Measurements from ENCODE around the gene HSH2D.

The HSH2D gene

GRCh38 chr19:16143399-16144215 lies at the start of gene HSH2D:
TSS of gene HSH2D (plus strand) at chr19:16143685. CDS start at chr19:16148751, 5,066 bp downstream.
- TF ChIP-seq GATA3 (IDR thresholded peaks at IDR 0.05; ENCODE audit: low read depth, low read length): no peak
- no peak for TF ChIP-seq GATA2 (IDR thresholded peaks at IDR 0.05; ENCODE audit: low read depth, low read length)

DNA sequence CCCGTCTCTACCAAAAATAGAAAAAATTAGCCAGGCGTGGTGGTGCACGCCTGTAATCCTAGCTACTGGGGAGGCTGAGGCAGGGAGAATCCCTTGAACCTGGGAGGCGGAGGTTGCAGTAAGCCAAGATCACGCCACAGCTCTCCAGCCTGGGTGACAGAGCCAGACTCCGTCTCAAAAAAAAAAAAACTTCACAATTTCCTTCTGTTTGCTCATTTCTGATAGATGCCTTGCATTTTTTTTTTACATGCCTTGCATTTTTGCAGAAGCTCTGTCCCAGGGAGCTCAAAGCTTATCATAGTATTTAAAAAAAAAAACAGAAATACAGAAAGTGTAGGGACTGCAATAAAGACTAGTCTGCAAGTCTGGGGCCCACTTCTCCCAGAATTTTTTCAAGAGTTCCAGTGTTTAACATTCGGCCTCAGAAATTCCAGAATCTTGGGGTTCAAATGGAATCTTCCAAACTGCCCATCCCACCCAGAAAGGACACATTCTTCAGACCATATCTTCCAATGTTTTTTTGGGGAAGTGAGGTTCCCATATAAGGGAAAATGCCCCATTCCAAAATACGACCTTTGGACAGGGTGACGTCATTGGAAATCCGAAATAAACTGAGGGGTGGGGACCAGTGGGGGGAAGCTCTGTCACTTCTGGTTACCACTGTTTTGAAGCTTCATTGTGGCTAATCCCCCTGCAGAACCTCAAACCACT lies 49.0 kb upstream of the HSH2D start:
- TF ChIP-seq GATA3 (IDR thresholded peaks at IDR 0.05; ENCODE audit: low read depth, low read length): no peak
- no peak for TF ChIP-seq GATA2 (IDR thresholded peaks at IDR 0.05; ENCODE audit: low read depth, low read length)

GRCh38 chr19:16095071-16095571 lies 48.4 kb upstream of the HSH2D start:
- TF ChIP-seq GATA3 (IDR thresholded peaks at IDR 0.05; ENCODE audit: low read depth, low read length) (no peak), GATA2 (IDR thresholded peaks at IDR 0.05; ENCODE audit: low read depth, low read length) (no peak)

DNA sequence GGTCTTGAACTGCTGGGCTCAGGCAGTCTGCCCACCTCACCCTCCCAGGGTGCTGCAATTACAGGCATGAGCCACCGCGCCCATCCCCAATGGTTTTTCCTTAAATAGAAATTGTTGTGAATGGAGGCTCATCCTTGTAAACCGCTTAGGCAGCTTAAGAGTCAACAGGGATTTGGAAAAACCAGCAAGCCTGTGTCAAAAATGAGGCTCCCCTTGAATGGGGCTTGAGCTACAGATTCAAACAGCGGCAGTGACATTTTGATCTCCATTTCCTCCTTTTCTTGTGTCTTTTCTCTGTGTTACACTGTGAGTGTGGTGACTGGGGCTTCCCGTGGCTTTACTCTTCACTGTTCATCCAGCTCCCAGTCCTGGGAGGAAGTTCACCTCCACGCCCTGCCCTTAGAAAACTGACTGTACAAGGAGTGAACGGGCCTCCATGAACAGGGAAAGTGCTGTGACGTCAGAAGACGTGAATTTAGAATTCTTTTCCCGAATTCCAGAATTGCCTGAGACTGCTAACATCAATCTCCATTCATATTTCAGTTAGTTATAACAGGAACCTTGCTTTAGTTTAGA lies 47.1 kb upstream of the HSH2D start:
- TF ChIP-seq GATA2 (IDR thresholded peaks at IDR 0.05; ENCODE audit: low read depth, low read length) (no peak), GATA3 (IDR thresholded peaks at IDR 0.05; ENCODE audit: low read depth, low read length) (no peak)

DNA sequence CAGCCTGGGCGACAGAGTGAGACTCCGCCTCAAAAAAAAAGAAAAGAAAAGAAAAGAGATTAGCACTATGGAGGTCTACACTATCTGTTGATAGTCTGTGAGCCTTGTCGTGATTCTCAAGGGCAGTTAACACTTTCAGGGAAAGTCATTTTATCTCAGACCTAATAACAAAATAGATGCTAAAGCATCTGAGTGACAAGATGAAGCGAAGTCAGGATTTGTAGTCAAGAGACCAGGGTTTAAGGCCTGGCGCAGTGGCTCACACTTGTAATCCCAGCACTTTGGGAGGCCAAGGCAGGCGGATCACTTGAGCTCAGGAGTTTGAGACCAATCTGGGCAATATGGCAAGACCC lies 45.1 kb upstream of the HSH2D start:
- TF ChIP-seq GATA2 (IDR thresholded peaks at IDR 0.05; ENCODE audit: low read depth, low read length) (no peak), GATA3 (IDR thresholded peaks at IDR 0.05; ENCODE audit: low read depth, low read length) (no peak)

DNA sequence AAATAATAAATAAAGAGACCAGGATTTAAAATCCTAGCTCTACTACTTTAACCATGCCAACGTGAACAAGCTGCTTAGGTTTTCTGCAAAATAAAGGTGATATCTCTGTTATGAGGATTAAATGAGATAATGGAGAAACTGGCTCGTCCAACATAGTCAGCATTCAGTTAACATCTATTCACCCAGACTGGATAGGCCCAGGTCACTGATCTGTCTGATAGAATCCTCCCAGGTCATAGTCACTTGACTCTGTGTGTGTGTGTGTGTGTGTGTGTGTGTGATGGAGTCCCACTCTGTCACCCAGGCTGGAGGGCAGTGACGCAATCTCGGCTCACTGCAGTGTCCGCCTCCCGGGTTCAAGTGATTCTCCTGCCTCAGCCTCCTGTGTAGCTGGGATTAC lies 44.7 kb upstream of the HSH2D start:
- no peak for TF ChIP-seq GATA3 (IDR thresholded peaks at IDR 0.05; ENCODE audit: low read depth, low read length)
- no peak for TF ChIP-seq GATA2 (IDR thresholded peaks at IDR 0.05; ENCODE audit: low read depth, low read length)

DNA sequence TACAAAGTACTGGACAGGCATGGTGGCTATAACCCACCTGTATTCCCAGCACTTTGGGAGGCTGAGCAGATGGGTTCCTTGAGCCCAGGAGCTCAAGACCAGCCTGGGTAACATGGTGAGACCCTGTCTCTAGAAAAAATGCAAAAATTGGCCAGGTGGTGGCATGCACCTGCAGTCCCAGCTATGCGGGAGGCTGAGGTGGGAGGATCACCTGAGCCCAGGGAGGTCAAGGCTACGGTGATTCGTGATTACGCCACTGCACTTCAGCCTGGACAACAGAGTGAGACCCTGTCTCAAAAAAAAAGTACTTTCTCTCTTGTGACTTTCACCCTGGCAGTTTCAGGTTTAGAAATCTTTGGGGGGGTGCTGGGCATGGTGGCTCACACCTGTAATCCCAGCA lies 43.0 kb upstream of the HSH2D start:
- TF ChIP-seq GATA3 (IDR thresholded peaks at IDR 0.05; ENCODE audit: low read depth, low read length): no peak
- no peak for TF ChIP-seq GATA2 (IDR thresholded peaks at IDR 0.05; ENCODE audit: low read depth, low read length)

GRCh38 chr19:16104722-16105121 lies 38.8 kb upstream of the HSH2D start:
- TF ChIP-seq GATA2 (IDR thresholded peaks at IDR 0.05; ENCODE audit: low read depth, low read length): no peak
- TF ChIP-seq GATA3 (IDR thresholded peaks at IDR 0.05; ENCODE audit: low read depth, low read length): no peak

GRCh38 chr19:16106121-16106520 lies 37.4 kb upstream of the HSH2D start:
- TF ChIP-seq GATA3 (IDR thresholded peaks at IDR 0.05; ENCODE audit: low read depth, low read length): no peak
- no peak for TF ChIP-seq GATA2 (IDR thresholded peaks at IDR 0.05; ENCODE audit: low read depth, low read length)

DNA sequence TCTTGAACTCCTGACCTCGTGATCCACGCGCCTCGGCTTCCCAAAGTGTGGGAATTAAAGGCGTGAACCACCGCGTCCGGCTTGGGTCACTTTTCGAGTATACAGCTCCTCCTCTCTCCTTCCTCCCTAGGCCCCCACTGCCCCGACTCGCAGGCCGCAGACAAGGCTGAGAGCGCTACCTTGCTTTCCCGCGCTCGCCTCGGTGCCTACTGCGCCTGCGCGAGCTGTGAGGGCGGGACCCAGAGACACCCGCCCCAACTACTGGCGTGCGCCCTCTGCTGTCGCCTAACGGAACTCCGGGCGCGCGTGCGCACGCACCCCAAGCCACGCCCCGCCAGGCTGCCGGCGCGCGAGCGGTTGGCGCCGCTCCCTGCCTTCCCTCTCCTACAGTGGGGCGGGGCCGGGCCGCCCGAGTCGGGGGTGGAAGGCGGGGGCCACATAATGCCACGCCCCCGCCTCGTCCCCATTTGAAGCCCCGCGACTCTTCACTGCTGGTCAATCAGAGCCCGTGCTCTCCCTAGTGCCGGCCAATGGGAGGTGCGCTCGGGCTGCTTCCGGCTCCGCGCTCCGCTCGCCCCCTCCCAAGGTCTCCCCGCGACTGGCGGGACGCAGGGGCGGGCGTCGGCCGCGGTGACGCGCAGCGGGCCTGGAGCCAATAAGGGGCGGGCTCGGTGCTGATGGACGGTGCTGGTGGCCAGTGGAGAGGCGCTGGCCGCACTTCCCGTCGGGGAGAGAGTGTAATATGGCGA lies 32.2 kb upstream of the HSH2D start, which contains the start of gene RAB8A:
RAB8A (plus strand) TSS at position 730 of the 749 bp plus-strand sequence; CDS start at position 743, 13 bp downstream.
- TF ChIP-seq GATA3 (IDR thresholded peaks at IDR 0.05; ENCODE audit: low read depth, low read length) (no peak), GATA2 (IDR thresholded peaks at IDR 0.05; ENCODE audit: low read depth, low read length) (no peak)

DNA sequence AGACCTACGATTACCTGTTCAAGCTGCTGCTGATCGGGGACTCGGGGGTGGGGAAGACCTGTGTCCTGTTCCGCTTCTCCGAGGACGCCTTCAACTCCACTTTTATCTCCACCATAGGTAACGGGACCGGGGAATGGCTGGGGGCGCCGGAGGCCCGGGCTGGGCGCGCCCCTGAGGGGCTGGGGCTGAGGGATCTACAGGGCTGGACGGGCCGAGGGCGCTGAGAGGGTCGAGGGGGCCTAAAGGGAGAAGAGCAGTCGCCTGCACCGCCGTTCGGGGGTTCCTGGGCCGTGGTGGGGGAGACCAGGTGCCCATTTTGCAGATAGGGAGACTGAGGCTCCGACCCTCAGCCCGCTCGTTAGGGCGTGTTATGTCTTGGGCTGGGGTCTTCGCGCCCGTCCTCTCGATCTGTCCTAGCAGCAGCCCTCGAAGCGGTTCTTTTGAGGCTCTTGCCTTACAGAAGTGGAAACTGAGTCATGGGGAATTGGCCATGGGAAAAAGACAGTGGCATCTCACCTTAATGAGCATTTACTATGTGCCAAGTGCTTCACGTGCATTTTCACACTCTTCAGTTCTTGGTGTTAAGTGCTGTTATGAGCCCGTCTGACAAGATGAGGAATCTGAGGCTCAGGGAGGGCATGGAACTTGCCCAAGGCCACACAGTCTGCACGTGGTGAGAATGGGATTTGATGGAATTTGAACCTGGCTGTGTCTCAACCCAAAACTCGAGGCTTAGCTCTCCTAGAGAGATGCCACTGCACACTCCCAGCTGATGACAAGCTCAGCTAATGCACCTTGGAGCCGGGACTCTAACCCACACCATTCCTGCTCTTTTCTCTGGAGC lies 31.4 kb upstream of the HSH2D start:
- TF ChIP-seq GATA2 (IDR thresholded peaks at IDR 0.05; ENCODE audit: low read depth, low read length) (no peak), GATA3 (IDR thresholded peaks at IDR 0.05; ENCODE audit: low read depth, low read length) (no peak)

DNA sequence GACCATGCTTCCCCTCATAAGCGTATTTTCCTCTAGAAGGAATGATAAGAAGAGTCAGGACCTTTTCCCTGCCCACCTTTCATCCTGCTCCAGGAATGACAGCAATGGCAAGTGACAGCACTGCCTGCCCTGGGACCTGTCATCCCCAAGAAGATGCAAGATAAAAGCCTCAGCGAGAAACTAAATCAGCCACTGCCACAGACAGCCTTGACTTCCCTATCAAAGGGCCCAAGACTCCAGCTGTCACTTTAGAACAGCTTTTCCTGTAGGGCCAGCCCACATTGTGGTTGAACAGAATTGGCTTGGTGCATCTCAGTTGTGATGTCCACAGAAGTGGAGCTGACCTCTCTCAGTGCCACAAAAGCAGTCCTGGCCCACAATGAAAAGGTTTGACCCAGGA lies 30.7 kb upstream of the HSH2D start:
- TF ChIP-seq GATA2 (IDR thresholded peaks at IDR 0.05; ENCODE audit: low read depth, low read length): no peak

DNA sequence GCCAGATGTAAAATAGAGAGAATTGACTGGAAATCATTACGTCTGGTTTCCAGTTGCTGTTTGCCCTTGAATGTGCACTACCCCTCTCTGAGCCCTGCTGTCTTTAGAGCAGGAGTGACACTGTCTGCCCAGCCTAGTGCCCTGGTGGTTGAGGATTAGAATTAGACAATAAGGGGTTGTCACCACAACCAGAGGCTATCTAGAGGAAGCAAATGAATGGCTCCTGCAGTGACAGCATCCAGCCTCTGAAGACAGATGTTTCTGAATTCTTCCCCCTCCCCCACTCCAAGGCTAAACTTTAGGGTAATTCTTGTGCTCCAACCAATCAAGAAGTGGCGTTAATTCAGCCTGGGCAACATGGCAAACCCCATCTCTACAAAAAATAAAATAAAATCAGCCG lies 29.8 kb upstream of the HSH2D start:
- no peak for TF ChIP-seq GATA2 (IDR thresholded peaks at IDR 0.05; ENCODE audit: low read depth, low read length)
- no peak for TF ChIP-seq GATA3 (IDR thresholded peaks at IDR 0.05; ENCODE audit: low read depth, low read length)

Measured in SH-SY5Y (cell line).